ENCODE measurements around the gene NUMB. TPM values are rescaled to one million over a fixed set of nuclear protein-coding genes. Genes with fewer than 3 reads are reported as not detected.

The NUMB gene
- total RNA-seq, 4 donors from 2014 or later = 43.1 to 83.4 (median 50.2) TPM

DNA sequence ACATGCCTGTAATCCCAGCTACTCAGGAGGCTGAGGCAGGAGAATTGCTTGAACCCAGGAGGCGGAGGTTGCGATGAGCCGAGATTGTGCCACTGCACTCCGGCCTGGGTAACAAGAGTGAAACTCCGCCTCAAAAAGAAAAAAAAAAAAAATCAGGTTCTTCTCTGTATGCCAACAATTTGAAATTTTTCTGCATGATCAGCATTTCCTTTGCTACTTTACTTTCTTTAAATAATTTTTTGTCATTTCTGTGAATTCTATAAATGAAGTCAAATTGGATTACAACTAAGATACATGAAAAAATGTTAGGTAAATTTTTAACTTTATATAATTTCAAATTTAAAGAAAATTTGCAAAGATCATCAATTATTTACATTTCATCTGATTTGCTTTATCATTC is 87.8 kb downstream of the NUMB start:
- WGBS = 86% methylated on average over 5 of the region's 5 CpGs

DNA sequence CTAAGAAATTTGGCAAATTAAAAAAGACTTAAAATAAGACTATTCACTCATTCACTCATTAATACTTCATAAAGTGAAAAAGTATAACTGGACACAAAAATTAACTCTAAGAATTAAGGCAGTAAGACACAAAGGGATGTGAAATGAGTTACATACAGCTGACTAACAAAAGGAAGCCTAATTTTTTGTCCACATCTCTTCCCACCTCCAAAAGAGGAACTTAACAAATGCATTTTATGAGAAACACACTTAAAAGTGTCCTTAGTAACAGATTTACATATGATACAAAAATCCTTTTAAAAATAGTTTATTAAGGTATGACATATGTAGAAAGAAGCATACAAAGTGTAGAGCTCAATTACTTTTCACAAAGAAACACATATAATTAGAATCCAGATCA is 88.9 kb downstream of the NUMB start:
- no peak overlapping the region for H3K27ac ChIP-seq
- no peaks in the 10 kb centered on the region for H3K9me3 ChIP-seq
- no peaks in the 10 kb centered on the region for H3K36me3 ChIP-seq
- no peak overlapping the region for H3K4me3 ChIP-seq
- no peak for DNase-seq (ENCODE audit: low spot score in 2 of 2)
- H3K4me1 ChIP-seq = peaks cover 5% of the 10 kb centered on the region
- TF ChIP-seq POLR2AphosphoS5 (IDR thresholded peaks at IDR 0.05) = no peak
- TF ChIP-seq EP300 (IDR thresholded peaks at IDR 0.05) = no peak
- TF ChIP-seq, protein P1, sequence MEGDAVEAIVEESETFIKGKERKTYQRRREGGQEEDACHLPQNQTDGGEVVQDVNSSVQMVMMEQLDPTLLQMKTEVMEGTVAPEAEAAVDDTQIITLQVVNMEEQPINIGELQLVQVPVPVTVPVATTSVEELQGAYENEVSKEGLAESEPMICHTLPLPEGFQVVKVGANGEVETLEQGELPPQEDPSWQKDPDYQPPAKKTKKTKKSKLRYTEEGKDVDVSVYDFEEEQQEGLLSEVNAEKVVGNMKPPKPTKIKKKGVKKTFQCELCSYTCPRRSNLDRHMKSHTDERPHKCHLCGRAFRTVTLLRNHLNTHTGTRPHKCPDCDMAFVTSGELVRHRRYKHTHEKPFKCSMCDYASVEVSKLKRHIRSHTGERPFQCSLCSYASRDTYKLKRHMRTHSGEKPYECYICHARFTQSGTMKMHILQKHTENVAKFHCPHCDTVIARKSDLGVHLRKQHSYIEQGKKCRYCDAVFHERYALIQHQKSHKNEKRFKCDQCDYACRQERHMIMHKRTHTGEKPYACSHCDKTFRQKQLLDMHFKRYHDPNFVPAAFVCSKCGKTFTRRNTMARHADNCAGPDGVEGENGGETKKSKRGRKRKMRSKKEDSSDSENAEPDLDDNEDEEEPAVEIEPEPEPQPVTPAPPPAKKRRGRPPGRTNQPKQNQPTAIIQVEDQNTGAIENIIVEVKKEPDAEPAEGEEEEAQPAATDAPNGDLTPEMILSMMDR (IDR thresholded peaks at IDR 0.05) = no peak
- TF ChIP-seq POLR2A (IDR thresholded peaks at IDR 0.05) = no peak
- no peaks in the 10 kb centered on the region for H3K27me3 ChIP-seq

More for the DNA sequence above, 87.8 kb downstream of the NUMB start:
- TF ChIP-seq EP300 (IDR thresholded peaks at IDR 0.05) = no peak
- TF ChIP-seq POLR2A (IDR thresholded peaks at IDR 0.05) = no peak
- TF ChIP-seq POLR2AphosphoS5 (IDR thresholded peaks at IDR 0.05) = no peak
- TF ChIP-seq, protein P1 (IDR thresholded peaks at IDR 0.05) = no peak
- peaks cover 5% of the 10 kb centered on the region for H3K4me1 ChIP-seq
- H3K27ac ChIP-seq = no peak overlapping the region
- no peak overlapping the region for H3K4me3 ChIP-seq
- DNase-seq (ENCODE audit: low spot score in 2 of 2) = no peak
- no peaks in the 10 kb centered on the region for H3K27me3 ChIP-seq
- no peaks in the 10 kb centered on the region for H3K9me3 ChIP-seq
- H3K36me3 ChIP-seq = no peaks in the 10 kb centered on the region

DNA sequence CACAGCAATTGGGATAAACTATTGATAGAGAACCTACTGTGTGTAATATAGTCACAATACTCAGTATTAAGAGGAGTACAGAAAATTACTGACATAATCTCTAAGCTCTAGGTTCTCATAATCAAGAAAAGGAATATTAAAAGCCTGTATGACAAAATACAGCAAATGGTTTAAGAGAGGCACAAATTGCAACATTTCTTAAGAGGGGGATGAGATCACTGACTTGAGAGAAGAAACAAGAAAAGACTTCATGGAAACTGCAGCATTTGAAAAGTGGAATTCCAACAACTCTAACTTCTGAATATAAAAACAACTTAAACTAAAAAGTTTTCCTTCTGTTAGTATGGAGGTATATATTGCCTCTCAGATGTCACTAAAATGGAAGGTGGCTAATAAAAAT is 89.7 kb downstream of the NUMB start:
- Histone ChIP-seq H3K4me3 (no peak overlapping the region), H3K4me1 (peaks cover 5% of the 10 kb centered on the region), H3K27me3 (no peaks in the 10 kb centered on the region), H3K36me3 (no peaks in the 10 kb centered on the region), H3K27ac (no peak overlapping the region), H3K9me3 (no peaks in the 10 kb centered on the region)
- DNase-seq (ENCODE audit: low spot score in 2 of 2) = no peak
- TF ChIP-seq EP300 (IDR thresholded peaks at IDR 0.05) (no peak), POLR2A (IDR thresholded peaks at IDR 0.05) (no peak), POLR2AphosphoS5 (IDR thresholded peaks at IDR 0.05) (no peak)
- TF ChIP-seq, protein P1 (IDR thresholded peaks at IDR 0.05) = no peak

GRCh38 chr14:73365727-73366126 is 92.6 kb downstream of the NUMB start:
- TF ChIP-seq EP300 (IDR thresholded peaks at IDR 0.05) (no peak), POLR2AphosphoS5 (IDR thresholded peaks at IDR 0.05) (no peak), POLR2A (IDR thresholded peaks at IDR 0.05) (no peak)
- TF ChIP-seq, protein P1 (IDR thresholded peaks at IDR 0.05) = no peak
- Histone ChIP-seq H3K27ac (no peak overlapping the region), H3K27me3 (no peaks in the 10 kb centered on the region), H3K9me3 (no peaks in the 10 kb centered on the region), H3K4me3 (no peak overlapping the region), H3K36me3 (no peaks in the 10 kb centered on the region), H3K4me1 (peaks cover 5% of the 10 kb centered on the region)
- WGBS = 50% methylated on average over 1 of the region's 1 CpG
- DNase-seq (ENCODE audit: low spot score in 2 of 2) = no peak

DNA sequence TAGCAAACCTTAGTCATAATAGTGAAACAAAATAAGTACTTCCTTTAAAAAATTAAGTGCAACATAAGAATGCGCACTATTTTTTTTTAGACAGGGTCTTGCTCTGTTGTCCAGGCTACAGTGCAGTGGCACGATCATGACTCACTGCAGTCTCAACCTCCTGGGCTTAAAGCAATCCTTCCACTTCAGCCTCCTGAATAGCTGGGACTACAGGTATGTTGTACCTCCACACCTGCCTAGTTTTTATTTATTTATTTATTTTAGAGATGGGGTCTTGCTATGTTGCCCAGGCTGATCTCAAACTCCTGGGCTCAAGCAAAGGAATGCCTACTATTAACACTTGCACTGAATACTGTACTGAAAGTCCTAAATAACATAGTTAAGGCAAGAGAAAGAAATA is 93.8 kb downstream of the NUMB start:
- no peak for DNase-seq (ENCODE audit: low spot score in 2 of 2)
- Histone ChIP-seq H3K9me3 (no peaks in the 10 kb centered on the region), H3K27ac (no peak overlapping the region), H3K36me3 (no peaks in the 10 kb centered on the region), H3K27me3 (no peaks in the 10 kb centered on the region), H3K4me1 (peaks cover 5% of the 10 kb centered on the region), H3K4me3 (no peak overlapping the region)
- TF ChIP-seq POLR2AphosphoS5 (IDR thresholded peaks at IDR 0.05) (no peak), POLR2A (IDR thresholded peaks at IDR 0.05) (no peak), EP300 (IDR thresholded peaks at IDR 0.05) (no peak)
- TF ChIP-seq, protein P1 (IDR thresholded peaks at IDR 0.05) = no peak
- WGBS = 94% methylated on average over 2 of the region's 2 CpGs

Data from suprapubic skin (tissue), 4 donors.